Activated naive CD4-positive, alpha-beta T cell treated with anti-CD3 and anti-CD28 coated beads, Interleukin-2, amount 50 U/mL, for 72 hours (primary cell): ENCODE results near the gene CSHL1. TPM values are rescaled to one million over a fixed set of nuclear protein-coding genes. Genes with fewer than 3 reads are reported as not detected.

Source experiments
- ATAC-seq, 2 donors: fragments of 150-1000 bp; cut with Tn5 transposase; 2 replicates each; pipeline ENCODE4 v1.10.0; 2021; ENCODE audit warnings: mild to moderate bottlenecking in 2 of 2, moderate library complexity in 2 of 2
- DNase-seq, 2 donors: peaks; one replicate each; pipeline ENCODE4 v3.0.0; 2021 to 2022; ENCODE audit warnings: low spot score in 2 of 2
- H3K27ac Mint-ChIP-seq, 2 donors: one replicate each; pipeline ENCODE4 v1.8.0; 2022; ENCODE audit warnings: mild to moderate bottlenecking in 2 of 2, mixed read lengths in 2 of 2
- H3K36me3 Mint-ChIP-seq, 2 donors: one replicate each; pipeline ENCODE4 v1.8.0; 2022; ENCODE audit warnings: mixed read lengths in 2 of 2
- H3K9me3 Mint-ChIP-seq, 2 donors: one replicate each; pipeline ENCODE4 v1.8.0; 2022; ENCODE audit warnings: mixed read lengths in 2 of 2
- total RNA-seq, 2 donors: library from RNA; stranded (reverse); gene quantifications; one replicate each; pipeline ENCODE4 v1.2.3, GENCODE V29; 2022

CSHL1 gene
- under 1 TPM in 1 of 2 donors, not detected in 1; 0.31 TPM for total RNA-seq

DNA sequence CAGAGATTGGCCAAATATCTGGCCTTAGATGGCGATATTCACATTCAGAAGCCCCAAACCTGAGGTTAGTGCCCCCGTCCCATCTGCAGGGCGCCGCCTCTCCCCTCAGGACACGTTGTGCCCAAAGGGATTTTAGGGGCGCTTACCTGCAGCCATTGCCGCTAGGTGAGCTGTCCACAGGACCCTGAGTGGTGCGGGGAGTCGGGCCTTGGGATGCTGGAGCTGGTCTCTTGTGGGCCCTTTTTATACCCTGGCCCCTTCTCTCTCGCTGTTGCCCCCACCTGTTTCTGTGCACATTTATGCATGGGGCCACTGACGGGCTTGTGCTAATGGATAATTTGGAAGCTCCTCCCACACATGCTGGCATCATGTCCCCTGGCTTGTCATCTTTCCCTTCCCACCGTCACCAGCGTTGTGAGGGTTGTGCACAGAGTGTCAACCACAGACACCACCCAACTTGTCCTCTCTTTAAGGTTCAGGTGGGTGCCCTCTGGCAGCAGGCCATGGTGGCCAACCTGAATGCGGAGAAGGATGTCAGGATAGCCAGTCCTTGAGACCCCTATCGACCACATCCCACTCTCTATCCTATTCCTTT, at the start of gene CSHL1:
TSS of gene CSHL1 (minus strand) at position 218 of the 595 bp plus-strand sequence. CDS start at position 156, 62 bp downstream.
- ATAC-seq: no peak
- Mint-ChIP-seq H3K36me3 (no peaks in the 10 kb centered on the region), H3K27ac (no peak within 1 kb of the TSS), H3K9me3 (no peaks in the 10 kb centered on the region)
- no peak for DNase-seq

DNA sequence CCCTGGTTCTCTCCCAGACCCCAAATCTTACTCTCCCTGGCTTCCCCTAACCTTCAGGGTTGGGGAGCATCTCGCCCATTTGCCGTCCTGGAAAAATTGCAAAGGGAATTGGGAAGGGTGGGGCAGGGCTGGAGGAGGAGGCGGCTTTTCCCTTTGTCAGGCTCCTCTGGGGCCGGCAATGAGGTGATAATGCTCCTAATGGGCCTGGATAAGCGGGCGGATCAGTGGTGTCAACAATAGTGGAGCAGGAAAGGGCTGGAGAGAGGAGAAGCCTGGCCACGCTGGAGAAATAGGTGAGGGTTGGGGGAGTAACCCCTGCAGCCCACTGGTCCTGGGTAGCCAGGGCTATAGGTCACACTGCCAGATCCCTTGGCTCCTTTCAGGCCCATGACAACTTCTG, 49.4 kb upstream of the CSHL1 start:
- DNase-seq (no peak), ATAC-seq (no peak)
- H3K27ac Mint-ChIP-seq: no peak overlapping the region
- H3K9me3 Mint-ChIP-seq: no peaks in the 10 kb centered on the region
- H3K36me3 Mint-ChIP-seq: no peaks in the 10 kb centered on the region

DNA sequence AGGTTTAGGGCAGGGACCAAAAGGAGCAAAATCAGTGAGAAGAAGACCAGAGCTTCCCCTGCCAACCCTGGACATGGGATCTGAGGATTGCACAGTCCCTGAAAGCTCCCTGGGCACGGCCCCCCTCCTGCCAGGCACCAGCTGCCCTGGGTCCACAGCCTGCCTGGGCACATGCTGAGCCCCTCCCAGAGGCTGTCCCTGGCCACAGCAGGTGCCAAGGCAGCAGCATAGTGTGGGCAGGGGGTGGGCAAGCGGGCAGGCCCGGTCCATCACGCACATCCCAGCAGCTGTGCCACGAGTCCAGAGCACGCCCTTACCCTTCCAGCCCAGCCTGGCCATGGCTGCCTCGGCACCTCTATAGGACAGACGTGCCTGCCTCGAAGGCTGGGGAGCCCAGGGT, 48.9 kb upstream of the CSHL1 start:
- no peaks in the 10 kb centered on the region for H3K9me3 Mint-ChIP-seq
- no peak for DNase-seq

DNA sequence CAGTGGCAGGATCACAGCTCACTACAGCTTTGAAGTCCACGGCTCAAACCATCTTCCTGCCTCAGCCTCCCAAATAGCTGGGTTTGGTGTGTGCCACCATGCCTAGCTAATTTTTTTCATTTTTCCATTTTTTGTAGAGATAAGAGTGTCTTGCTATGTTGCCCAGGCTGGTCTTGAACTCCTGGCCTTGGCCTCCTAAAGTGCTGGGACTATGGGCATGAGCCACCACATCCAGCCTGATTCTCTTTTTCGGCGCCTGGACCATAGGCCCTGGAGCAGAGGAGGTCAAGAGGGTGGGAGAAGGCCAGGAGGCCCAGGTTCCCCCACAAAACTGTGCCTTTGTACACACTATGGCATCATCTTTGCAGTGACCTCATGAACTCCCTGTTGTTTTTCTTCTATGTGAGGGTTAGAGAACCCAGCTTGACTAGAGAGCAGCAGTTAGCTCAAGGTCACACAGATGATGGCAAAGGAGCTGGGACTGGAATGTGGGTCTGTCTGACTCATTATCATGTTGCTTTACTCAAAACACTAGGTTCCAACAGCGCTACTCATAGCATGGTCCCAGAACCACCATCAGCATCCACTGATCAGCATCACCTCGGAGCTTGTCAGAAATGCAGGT, 45.4 kb upstream of the CSHL1 start:
- no peak for DNase-seq
- no peak overlapping the region for H3K27ac Mint-ChIP-seq
- peak in 1 of 2 donors; percentile 42 for ATAC-seq

More for the DNA sequence above, 48.9 kb upstream of the CSHL1 start:
- ATAC-seq: no peak
- H3K36me3 Mint-ChIP-seq: no peaks in the 10 kb centered on the region
- no peak overlapping the region for H3K27ac Mint-ChIP-seq

DNA sequence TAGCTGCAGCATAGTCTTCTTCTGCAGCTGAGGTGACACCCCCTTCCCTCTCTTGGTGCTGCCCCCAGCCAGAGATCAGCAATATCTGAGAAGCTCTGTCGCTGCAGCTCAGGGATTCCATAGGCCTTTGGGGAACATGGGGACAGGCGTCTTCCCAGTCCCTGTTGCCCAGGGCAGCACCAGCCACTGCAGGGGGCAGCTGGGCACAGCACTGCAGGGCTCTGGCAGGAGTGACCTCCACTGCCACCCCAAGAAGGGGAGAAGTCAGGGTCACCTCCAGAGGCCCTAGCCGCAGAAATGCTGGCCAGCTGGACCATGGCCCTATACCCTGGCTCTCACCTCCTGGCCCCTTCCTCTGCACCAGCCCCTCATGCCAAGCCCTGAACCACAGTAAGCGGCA, 44.7 kb upstream of the CSHL1 start:
- Mint-ChIP-seq H3K27ac (no peak overlapping the region), H3K36me3 (no peaks in the 10 kb centered on the region), H3K9me3 (no peaks in the 10 kb centered on the region)
- DNase-seq (no peak), ATAC-seq (no peak)

More for the DNA sequence above, 45.4 kb upstream of the CSHL1 start:
- Mint-ChIP-seq H3K36me3 (no peaks in the 10 kb centered on the region), H3K9me3 (no peaks in the 10 kb centered on the region)

DNA sequence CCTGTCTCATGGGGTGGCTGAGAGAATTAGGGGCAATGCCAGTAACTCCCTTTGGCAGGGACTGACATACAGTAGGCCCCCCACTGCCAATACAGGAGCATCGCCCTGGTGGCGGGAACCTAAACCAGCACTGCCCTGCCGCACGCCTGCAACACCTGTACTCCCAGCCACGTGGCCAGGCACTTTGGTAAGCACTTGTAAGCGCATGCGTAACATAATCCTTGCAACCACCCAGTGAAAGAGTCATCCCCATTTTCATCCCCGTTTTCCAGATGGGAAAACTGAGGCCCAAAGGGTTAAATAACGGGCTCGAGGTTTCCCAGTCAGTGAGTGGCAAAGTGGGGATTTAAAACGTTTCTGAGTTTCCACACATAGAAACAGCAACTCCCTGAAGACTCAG, 44.2 kb upstream of the CSHL1 start:
- H3K36me3 Mint-ChIP-seq: no peaks in the 10 kb centered on the region
- H3K9me3 Mint-ChIP-seq: no peaks in the 10 kb centered on the region
- DNase-seq (no peak), ATAC-seq (peak; percentile 4 to 9)
- no peak overlapping the region for H3K27ac Mint-ChIP-seq

DNA sequence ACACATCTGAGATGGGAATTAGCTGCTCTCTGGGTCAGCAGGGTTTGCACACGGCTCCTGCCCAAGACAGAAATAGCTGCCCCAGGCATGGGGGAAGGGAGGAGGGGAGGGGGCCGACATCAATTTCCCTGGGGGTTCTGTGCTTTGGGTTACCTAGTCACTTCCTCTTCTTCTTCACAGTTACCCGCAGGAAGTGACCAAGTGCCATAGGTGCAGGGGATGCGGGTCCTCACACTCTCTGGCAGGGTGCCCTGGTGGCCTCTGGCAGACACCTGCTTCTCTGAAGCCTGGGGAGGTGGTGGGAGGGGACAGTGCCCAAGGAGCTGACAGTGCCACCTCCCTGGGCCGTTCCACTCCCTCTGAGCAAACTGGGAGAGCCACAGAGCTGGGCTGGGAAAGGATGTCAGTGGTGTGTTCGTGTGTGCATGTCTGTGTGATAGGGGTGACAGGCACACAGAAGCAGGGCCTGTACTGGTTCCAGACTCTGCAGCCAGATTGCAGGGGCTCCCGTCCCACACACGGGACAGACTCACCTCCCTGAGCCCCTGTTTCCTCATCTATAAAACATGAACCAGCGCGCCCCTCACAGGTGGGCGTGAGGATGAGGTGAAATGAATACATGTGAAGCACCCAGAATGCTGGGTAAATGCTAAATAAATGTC, 43.5 kb upstream of the CSHL1 start:
- H3K36me3 Mint-ChIP-seq: no peaks in the 10 kb centered on the region
- no peaks in the 10 kb centered on the region for H3K9me3 Mint-ChIP-seq
- H3K27ac Mint-ChIP-seq: peak overlapping the region; percentile 53 to 72
- no peak for DNase-seq
- peak; percentile 57 to 80 for ATAC-seq

DNA sequence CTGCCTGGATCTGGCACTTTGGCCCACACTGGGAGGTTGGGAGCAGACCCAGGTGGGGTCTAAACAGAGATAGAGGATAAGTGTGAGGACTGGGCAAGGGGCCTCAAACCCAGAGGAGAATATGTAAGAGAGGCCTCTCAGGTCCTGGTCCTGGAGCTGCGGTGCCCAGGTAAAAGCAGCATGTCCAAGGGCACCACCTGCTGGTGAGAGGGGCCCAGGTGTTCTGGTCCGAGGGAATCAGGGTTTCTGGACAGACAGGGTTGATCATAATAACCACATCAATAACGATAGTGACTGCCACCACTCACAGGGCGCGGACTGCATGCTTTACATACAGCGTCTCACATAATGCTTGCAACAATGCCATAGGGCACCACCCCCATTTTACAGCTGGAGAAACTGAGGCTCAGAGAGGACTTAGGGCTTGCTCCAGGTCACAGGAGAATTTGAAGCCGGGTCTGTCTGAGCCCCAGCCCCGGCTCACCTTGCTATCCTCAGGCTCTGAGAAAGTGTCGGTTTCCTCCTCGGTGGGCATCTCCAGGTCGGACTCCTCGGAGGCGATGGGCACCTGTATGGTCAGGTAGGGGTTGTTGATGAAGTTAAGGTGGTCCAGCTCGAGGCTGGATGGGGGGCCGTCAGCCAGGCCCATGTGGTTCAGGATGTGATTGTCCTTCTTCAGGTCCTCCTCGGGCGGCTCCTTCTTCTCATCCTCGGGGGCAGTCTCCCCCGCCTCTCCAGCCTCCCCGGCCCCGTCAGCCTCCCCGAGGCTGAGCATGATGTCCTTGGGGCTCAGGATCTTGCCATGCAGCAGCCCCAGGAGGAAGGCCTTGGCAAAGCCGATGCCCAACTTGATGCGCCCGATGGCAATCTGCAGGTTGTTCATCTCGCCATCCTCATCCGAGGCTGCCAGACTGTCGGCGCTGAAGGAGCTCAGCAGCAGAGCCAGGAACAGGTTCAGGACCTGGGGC, 40.2 kb upstream of the CSHL1 start:
- Mint-ChIP-seq H3K9me3 (no peaks in the 10 kb centered on the region), H3K27ac (no peak overlapping the region), H3K36me3 (no peaks in the 10 kb centered on the region)
- ATAC-seq (no peak), DNase-seq (no peak)

DNA sequence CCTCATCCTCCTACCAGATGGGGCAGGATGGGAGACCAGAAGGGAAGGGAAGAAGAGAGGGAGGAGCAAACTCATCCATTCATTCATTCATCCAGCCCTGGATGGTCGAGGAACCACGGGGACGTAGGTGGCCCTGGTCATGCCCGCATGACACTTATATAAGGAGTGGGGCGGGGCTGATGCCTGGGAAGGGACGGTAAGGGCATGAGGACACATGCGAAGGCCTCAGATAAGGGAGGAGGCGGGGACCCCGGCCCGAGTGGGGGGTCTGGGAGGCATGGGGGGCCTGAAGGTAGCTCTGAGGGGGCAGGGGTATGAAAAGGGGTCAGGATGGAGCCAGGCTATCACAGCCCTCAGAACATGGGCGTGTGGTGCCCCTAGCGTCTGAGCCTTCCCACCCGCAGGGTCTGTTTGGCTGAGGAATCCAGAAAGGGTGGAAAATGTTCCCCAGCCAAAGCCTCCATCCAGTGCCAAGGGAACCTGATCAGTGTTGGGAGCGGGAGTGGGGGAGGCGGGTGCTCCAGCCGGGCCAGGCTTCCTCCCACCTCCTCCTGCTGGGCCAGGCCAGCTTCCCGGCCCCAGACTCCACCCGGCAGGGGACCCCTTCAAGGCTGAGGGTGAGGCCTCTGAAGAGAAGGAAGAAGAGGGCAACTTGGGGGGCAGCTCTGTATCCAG, 38.7 kb upstream of the CSHL1 start:
- Mint-ChIP-seq H3K27ac (no peak overlapping the region), H3K9me3 (no peaks in the 10 kb centered on the region), H3K36me3 (no peaks in the 10 kb centered on the region)
- no peak for DNase-seq
- ATAC-seq: no peak

DNA sequence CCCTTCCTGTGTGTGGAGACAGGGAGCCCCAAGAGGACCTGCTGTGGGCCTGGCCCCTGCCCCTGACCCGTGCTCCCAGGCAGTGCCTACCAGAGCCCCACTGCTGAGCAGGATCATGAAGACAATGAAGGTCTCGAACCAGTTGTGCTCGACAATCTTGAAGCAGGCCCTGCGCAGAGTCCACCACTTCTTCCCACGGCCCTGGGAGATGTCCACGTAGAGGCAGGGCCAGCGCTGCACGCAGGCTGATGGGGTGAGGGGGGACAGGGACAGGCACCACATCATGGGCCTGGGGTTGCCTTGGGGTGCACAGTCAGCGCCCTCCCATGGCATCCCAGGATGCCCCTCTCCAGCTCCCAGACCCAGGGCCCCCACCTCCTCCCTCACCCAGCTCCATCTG, 37.5 kb upstream of the CSHL1 start:
- DNase-seq (no peak), ATAC-seq (no peak)
- Mint-ChIP-seq H3K27ac (no peak overlapping the region), H3K36me3 (no peaks in the 10 kb centered on the region), H3K9me3 (no peaks in the 10 kb centered on the region)

DNA sequence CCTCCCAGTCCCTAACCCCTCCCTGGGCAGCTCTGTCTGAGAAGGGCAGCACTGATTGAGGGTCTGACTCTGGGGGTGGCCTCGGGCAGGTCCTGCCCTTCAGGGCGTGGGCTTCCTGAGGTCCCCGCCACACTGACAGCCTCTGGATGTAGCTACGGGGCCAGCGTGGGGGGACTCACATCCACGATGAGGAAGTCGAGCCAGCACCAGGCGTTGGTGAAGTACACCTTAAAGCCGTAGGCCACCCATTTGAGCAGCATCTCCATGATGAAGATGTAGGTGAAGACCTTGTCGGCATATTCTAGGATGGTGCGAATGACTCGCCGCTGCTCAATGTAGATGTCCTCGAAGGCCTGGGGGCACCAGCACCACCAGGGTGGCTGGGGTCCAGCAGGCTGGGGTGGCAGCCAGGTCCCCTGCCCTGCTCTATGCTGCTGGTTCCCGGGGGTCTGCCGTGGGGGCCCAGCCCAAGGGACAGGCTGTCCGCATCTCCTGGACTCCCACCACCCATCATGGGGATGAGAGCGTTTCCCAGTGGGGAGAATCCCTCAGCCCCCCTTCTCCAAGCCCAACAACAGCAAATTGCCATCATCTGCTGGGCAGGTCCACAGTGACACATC, 36.8 kb upstream of the CSHL1 start:
- Mint-ChIP-seq H3K36me3 (no peaks in the 10 kb centered on the region), H3K9me3 (no peaks in the 10 kb centered on the region), H3K27ac (no peak overlapping the region)
- ATAC-seq (no peak), DNase-seq (no peak)

DNA sequence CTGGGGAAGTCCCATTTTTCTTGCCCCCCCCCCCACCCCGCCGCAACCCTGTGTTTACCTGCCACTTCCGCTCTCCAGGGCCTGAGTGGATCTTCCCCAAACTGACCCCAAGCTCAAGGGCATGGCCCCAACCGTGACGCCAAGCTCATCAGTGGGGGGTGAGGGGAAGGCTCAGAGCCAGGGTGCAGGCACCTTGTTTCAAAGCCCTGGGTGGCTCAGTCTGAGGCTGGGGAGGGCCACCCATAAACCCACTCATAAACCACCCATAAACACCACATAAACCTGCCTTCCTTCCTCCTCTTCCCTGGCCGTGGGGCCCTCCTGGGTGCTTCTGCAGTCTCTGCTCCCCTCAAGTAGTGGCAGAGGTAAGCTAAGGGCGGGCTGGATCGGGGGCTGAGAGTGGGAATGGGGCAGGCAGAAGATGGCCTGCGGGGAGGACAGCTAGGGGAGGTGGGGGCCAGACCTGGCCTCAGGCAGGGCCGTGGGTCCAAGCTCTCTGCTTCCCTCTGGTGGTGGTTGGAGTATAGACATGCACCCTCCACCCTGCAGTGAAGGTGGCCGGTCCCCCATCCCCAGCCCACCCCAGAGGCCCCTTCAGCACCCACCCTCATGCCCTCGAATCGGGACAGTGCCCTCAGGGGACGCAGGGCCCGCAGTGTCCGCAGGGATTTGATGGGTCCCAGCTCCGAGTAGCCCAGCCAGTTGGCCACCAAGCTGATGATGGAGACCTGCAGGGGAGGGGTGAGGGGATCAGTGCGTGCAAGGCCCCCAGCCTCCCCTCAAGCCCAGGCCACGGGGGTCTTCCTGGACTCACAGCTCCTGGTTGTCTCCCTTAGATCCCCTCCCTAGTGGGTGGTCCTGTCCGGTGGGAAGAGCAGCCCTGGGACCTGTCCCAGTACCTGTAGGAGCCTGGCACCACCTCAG, 35.6 kb upstream of the CSHL1 start:
- Mint-ChIP-seq H3K36me3 (no peaks in the 10 kb centered on the region), H3K27ac (no peak overlapping the region), H3K9me3 (no peaks in the 10 kb centered on the region)
- DNase-seq (peak; percentile 62 to 83), ATAC-seq (peak; percentile 92 to 94)

DNA sequence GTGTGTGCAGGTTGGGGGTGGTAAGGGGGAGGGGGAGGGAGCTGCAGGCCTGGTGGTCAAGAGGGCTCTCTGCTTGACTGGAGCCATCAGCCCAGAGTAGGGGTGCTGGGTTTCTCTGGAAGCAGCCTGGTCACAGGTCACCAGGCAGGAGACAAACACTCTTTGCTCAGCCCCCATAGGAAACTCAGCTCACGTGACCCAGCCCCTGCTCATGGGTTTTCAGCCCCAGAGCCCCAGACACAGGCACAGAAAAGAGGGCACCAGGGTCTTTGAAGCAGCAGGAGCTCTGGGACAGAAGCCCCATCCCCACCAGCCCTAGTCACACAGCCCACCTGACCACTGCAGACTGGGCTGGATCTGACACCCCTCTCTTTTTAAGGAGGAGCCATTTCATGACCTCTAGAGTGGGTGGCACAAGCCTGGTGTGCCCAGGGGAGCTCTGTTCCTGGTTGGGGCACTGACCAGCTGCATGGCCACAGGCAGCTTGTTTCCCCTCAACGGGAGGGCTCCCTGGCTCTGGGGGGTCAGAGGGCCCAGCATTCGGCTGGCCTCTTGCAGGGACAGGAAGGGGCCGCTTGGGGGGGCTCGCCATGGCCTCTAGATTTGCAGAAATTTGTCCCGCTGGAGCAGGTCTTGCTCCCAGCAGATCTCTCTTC, 34.9 kb upstream of the CSHL1 start:
- Mint-ChIP-seq H3K9me3 (no peaks in the 10 kb centered on the region), H3K36me3 (no peaks in the 10 kb centered on the region), H3K27ac (no peak overlapping the region)
- DNase-seq (no peak), ATAC-seq (peak in 1 of 2 donors; percentile 1)

DNA sequence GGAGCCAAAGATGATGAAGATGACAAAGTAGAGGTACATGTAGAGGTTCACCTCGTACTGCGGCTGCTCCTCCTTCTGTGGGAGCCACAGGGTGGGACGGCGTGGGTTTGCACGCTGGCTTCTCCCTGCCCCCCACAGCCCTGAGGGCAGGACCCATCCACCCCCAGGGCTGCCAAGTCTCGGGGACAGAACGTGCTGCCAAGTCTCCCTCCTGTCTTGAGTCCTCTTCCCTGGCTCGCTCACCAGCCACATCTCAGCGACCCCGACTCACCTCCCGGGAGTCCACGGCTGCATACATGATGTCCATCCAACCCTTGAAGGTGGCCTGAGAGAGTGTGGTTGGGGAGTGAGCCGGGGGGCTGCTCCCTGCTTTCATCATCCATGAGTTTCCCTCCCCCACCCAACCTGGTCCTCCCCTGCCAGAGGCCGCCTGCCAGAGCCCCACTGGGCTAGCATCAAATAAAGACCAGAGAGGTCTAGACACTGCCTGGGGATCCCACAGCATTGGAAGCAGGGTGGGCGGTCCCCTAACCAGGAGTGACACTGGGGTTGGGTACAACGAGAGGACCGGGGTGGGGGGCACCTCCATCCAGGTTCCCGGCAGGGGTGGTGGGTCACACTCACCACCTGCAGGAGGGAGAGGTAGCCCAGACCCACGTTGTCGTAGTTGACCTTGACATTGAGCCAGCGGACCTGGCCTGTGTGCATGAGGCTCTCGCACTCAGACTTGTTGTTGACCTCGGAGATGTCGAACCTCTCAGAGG, 33.9 kb upstream of the CSHL1 start:
- ATAC-seq (no peak), DNase-seq (no peak)
- Mint-ChIP-seq H3K27ac (no peak overlapping the region), H3K36me3 (no peaks in the 10 kb centered on the region), H3K9me3 (no peaks in the 10 kb centered on the region)
